Breast epithelium (tissue), 3 donors: Measurements from ENCODE around the gene LY6G6D.

Experiments
- CTCF ChIP-seq, 3 donors: fragments of 450-650 bp; IDR thresholded peaks; one replicate each; pipeline ENCODE4 v1.5.1; 2016 to 2017; ENCODE audit warnings: antibody characterized with exemption in 3 of 3, mild to moderate bottlenecking in 3 of 3, moderate library complexity in 3 of 3
- POLR2A ChIP-seq: fragments of 450-650 bp; IDR thresholded peaks from one replicate; pipeline ENCODE4 v1.6.1; 2016; ENCODE audit warnings: antibody characterized with exemption, mild to moderate bottlenecking, moderate library complexity
- POLR2AphosphoS5 ChIP-seq, 3 donors: sonication (generic); formaldehyde crosslinking; IDR thresholded peaks; one replicate each; pipeline ENCODE4 v1.6.1; 2017; ENCODE audit warnings: antibody characterized with exemption in 3 of 3

GRCh38 chr6:31720196-31720770 lies 5.1 kb downstream of the LY6G6D start:
- no peak for TF ChIP-seq POLR2AphosphoS5 (IDR thresholded peaks at IDR 0.05)
- no peak for TF ChIP-seq CTCF (IDR thresholded peaks at IDR 0.05)
- TF ChIP-seq POLR2A: no peak
